Measurements from ENCODE around the gene NSUN2.
"Not testable (repeated sequence)": the region's sequence is repeated elsewhere in the genome, so short reads cannot be mapped to it uniquely, and the experiment has no call there.

The NSUN2 gene

DNA sequence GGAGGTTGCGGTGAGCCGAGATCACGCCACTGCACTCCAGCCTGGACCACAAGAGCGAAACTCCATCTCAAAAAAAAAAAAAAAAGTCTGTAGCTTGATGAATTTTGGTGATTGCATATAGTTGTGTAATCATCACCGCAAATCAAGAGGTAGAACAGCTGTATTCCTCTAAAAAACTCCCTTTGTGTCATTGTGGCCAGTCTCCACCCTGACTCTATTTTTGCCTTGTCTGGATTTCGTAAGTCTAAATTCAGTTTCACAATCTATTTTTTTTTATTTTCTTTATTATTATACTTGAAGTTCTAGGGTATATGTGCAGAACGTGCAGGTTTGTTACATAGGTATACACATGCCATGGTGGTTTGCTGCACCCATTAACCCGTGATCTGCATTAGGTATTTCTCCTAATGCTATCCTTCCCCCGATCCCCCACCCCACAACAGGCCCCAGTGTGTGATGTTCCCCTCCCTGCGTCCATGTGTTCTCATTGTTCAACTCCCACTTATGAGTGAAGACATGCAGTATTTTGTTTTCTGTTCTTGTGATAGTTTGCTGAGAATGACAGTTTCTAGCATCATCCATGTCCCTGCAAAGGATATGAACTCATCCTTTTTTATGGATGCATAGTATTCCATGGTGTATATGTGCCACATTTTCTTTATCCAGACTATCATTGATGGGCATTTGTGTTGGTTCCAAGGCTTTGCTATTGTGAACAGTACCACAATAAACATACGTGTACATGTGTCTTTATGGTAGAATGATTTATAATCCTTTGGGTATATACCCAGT is 12.9 kb upstream of the NSUN2 start:
- not testable (repeated sequence) for H3K9me3 ChIP-seq (ENCODE audit: control insufficient read depth, insufficient read depth, low read length); H3K4me1 ChIP-seq (ENCODE audit: control insufficient read depth, insufficient read depth, low read length); H3K36me3 ChIP-seq (ENCODE audit: control insufficient read depth, insufficient read depth, low read length); H3K27me3 ChIP-seq (ENCODE audit: control insufficient read depth, insufficient read depth, low read length); H3K4me3 ChIP-seq (ENCODE audit: low read length); H3K27ac ChIP-seq (ENCODE audit: low read length); DNase-seq (ENCODE audit: low read depth, low spot score)
- WGBS (ENCODE audit: insufficient coverage, insufficient read length): no CpG with 5 or more reads among the region's 11 CpGs

DNA sequence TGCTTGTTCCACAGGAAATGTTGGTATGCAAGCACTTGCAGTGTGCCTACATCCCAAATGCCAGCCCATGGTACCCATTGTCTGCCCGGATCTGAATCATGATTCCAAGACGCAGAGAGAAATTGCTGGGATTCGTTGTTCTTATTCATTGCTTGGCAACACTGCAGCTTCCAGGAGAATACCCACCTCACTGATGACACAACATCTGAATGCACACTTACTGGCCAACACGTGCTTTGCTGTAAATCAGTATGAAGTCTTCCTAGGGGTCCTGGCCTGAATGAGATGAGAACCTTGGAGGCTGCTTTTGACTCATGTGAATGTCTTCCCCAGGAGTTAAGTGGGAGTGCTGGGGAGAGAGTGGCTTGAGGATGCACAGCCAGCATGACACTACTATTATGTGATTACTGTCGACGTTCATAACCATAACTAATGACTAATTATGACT is 12.0 kb upstream of the NSUN2 start:
- no peaks in the 10 kb centered on the region for H3K9me3 ChIP-seq (ENCODE audit: control insufficient read depth, insufficient read depth, low read length)
- WGBS (ENCODE audit: insufficient coverage, insufficient read length): no CpG with 5 or more reads among the region's 6 CpGs
- no peak overlapping the region for H3K4me3 ChIP-seq (ENCODE audit: low read length)
- no peak overlapping the region for H3K27ac ChIP-seq (ENCODE audit: low read length)
- no peak for DNase-seq (ENCODE audit: low read depth, low spot score)
- no peaks in the 10 kb centered on the region for H3K27me3 ChIP-seq (ENCODE audit: control insufficient read depth, insufficient read depth, low read length)
- no peaks in the 10 kb centered on the region for H3K36me3 ChIP-seq (ENCODE audit: control insufficient read depth, insufficient read depth, low read length)
- H3K4me1 ChIP-seq (ENCODE audit: control insufficient read depth, insufficient read depth, low read length): peaks cover 5% of the 10 kb centered on the region

DNA sequence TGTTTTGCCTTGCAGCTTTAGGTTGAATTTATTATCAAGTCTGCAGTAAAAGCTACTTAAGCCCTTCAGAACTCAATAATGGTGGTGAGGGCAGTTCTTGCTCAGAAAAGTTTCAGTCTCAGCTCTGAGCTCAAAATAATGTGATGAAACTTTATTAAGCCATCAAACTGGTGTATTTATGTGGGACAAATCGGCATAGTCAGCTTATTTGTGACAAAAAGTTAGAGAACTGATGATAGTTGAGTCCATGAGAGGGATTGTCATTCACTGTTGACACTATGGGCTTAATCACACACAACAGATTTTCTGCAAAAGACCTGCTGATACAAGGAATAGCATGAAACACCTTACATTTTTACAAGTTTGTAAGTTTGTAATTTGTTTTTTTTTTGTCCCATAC is 9.8 kb upstream of the NSUN2 start:
- no peaks in the 10 kb centered on the region for H3K4me1 ChIP-seq (ENCODE audit: control insufficient read depth, insufficient read depth, low read length)
- no peak for DNase-seq (ENCODE audit: low read depth, low spot score)
- H3K4me3 ChIP-seq (ENCODE audit: low read length): no peak overlapping the region
- H3K9me3 ChIP-seq (ENCODE audit: control insufficient read depth, insufficient read depth, low read length): no peaks in the 10 kb centered on the region
- no peaks in the 10 kb centered on the region for H3K27me3 ChIP-seq (ENCODE audit: control insufficient read depth, insufficient read depth, low read length)
- WGBS (ENCODE audit: insufficient coverage, insufficient read length): no CpG with 5 or more reads among the region's 1 CpG
- no peaks in the 10 kb centered on the region for H3K36me3 ChIP-seq (ENCODE audit: control insufficient read depth, insufficient read depth, low read length)
- H3K27ac ChIP-seq (ENCODE audit: low read length): no peak overlapping the region

DNA sequence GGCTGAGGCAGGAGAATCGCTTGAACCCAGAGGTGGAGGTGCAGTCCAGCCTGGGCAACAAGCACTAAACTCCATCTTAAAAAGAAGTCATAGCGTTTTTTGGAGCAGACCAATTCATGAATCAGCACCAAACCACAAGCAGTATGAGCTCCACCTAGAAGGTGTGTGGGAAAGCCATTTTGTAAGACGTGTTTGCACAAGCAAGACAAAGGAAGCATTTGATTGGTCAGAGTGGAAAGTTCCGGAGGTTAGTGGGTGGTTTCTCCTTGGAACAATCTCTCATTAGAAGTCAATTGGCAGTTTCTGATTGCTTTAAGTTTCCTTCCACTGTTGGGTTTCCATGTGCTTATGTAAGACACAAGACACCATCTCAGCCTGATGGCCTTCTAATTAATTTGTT is 5.4 kb upstream of the NSUN2 start:
- Histone ChIP-seq H3K4me3 (ENCODE audit: low read length) (no peak overlapping the region), H3K9me3 (ENCODE audit: control insufficient read depth, insufficient read depth, low read length) (no peaks in the 10 kb centered on the region), H3K36me3 (ENCODE audit: control insufficient read depth, insufficient read depth, low read length) (no peaks in the 10 kb centered on the region; the same call in 1 of the 2 replicates), H3K27ac (ENCODE audit: low read length) (no peak overlapping the region), H3K27me3 (ENCODE audit: control insufficient read depth, insufficient read depth, low read length) (no peaks in the 10 kb centered on the region), H3K4me1 (ENCODE audit: control insufficient read depth, insufficient read depth, low read length) (no peaks in the 10 kb centered on the region; the same call in 1 of the 2 replicates)
- DNase-seq (ENCODE audit: low read depth, low spot score): no peak
- whole genome bisulfite sequencing (ENCODE audit: insufficient coverage, insufficient read length): no CpG with 5 or more reads among the region's 4 CpGs

DNA sequence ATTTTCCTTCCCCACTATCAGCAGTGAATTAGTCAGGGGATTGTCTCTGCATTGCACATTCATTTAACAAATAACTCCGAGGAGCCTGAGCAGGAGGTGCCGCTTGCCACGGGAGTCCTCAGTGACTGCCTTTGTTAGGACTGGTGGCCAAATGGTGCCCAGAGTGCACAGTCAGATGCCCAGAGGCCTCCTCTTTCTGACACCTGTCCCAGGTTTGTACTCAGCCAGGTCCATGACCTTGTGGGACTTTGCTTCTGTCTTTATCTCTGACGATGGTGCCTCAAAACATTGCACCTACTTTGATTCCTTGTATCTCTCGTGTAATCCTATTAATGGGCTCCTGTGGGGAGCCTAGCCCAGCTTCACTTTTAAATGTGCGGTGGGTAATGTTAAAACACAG is 4.7 kb upstream of the NSUN2 start:
- no peak for DNase-seq (ENCODE audit: low read depth, low spot score)
- Histone ChIP-seq H3K36me3 (ENCODE audit: control insufficient read depth, insufficient read depth, low read length) (no peaks in the 10 kb centered on the region; the same call in 1 of the 2 replicates), H3K4me3 (ENCODE audit: low read length) (no peak overlapping the region), H3K27me3 (ENCODE audit: control insufficient read depth, insufficient read depth, low read length) (no peaks in the 10 kb centered on the region), H3K27ac (ENCODE audit: low read length) (no peak overlapping the region), H3K4me1 (ENCODE audit: control insufficient read depth, insufficient read depth, low read length) (no peaks in the 10 kb centered on the region; the same call in 1 of the 2 replicates), H3K9me3 (ENCODE audit: control insufficient read depth, insufficient read depth, low read length) (no peaks in the 10 kb centered on the region)
- WGBS (ENCODE audit: insufficient coverage, insufficient read length): no CpG with 5 or more reads among the region's 6 CpGs

DNA sequence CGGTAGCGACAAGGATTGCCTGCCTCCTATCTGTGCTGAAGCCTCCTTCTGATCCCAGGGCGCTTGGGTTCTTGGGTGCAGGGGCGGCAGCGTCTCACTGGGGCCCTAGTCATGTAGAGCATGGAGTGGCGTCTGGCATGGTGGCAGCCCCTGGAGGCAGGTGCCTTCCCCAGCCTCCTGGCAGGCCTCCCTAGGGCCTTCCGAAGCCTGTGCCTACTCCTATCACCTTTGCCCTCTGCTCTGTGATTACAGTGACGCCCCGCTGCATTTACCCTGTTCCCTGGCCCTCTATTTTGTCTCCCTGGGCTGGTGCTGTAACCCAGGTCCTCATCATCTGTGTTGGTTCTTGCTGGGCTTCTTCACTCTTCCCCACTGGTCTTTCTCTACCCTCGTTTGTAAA is 4.2 kb upstream of the NSUN2 start:
- Histone ChIP-seq H3K4me1 (ENCODE audit: control insufficient read depth, insufficient read depth, low read length) (no peaks in the 10 kb centered on the region; the same call in 1 of the 2 replicates), H3K4me3 (ENCODE audit: low read length) (no peak overlapping the region), H3K36me3 (ENCODE audit: control insufficient read depth, insufficient read depth, low read length) (no peaks in the 10 kb centered on the region; the same call in 1 of the 2 replicates), H3K9me3 (ENCODE audit: control insufficient read depth, insufficient read depth, low read length) (no peaks in the 10 kb centered on the region), H3K27ac (ENCODE audit: low read length) (no peak overlapping the region), H3K27me3 (ENCODE audit: control insufficient read depth, insufficient read depth, low read length) (no peaks in the 10 kb centered on the region)
- DNase-seq (ENCODE audit: low read depth, low spot score): no peak
- WGBS (ENCODE audit: insufficient coverage, insufficient read length): no CpG with 5 or more reads among the region's 10 CpGs

DNA sequence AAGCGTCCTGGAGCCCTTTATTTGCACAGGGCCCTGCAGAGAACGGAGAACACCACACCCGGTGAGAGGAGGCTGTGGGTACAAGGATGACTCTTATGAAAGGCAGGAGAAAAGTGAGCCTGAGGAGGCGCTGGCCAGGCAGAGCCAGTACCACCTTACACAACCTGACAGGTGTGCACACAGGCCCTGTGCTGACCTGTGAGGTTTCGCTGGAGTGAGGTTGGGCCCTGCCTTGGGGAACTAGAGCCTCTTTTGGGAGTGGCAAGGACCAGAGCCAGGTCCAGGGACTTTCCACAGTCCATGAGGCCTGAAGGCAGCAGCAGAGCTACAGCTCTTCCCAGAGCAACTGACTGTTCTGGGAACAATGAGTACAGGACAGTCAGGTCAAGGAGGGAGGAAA is 3.4 kb upstream of the NSUN2 start:
- WGBS (ENCODE audit: insufficient coverage, insufficient read length): no CpG with 5 or more reads among the region's 5 CpGs
- no peaks in the 10 kb centered on the region; the same call in 1 of the 2 replicates for H3K4me1 ChIP-seq (ENCODE audit: control insufficient read depth, insufficient read depth, low read length)
- peaks cover under 1% of the 10 kb centered on the region; the same call in 1 of the 2 replicates for H3K36me3 ChIP-seq (ENCODE audit: control insufficient read depth, insufficient read depth, low read length)
- H3K27me3 ChIP-seq (ENCODE audit: control insufficient read depth, insufficient read depth, low read length): no peaks in the 10 kb centered on the region
- no peak overlapping the region for H3K27ac ChIP-seq (ENCODE audit: low read length)
- no peaks in the 10 kb centered on the region for H3K9me3 ChIP-seq (ENCODE audit: control insufficient read depth, insufficient read depth, low read length)
- DNase-seq (ENCODE audit: low read depth, low spot score): no peak
- no peak overlapping the region for H3K4me3 ChIP-seq (ENCODE audit: low read length)

DNA sequence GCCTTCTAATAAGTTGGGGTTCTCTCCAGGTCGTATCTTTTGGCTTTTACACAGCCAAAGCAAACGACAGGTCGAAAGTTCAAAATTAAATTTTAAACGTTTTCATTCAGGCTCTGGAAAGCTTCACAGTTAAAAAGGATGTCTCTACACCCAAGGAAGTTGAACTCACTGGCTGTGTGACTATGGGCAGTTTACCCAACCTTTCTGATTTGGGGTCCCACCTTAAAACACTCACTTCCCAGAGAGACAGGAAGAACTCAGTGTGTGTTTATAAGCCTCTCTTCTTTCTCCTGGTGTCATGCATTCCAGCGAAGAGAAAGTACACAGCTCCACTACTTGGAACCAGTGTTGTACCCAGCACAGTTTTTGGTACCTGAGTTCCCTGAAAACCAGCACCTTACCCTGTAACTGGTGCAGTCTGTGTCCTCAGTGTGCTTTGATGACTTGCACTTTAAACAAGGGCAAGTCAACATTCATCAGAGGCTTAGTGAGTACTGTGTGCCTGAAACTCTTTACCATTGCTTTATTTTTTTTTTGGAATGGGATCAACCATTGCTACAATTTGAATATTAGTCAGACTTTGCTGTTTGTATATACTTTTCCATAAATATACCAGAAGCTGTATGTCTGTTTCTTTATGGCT is 2.1 kb upstream of the NSUN2 start:
- DNase-seq (ENCODE audit: low read depth, low spot score): no peak
- H3K4me3 ChIP-seq (ENCODE audit: low read length): no peak overlapping the region
- H3K27ac ChIP-seq (ENCODE audit: low read length): no peak overlapping the region
- H3K9me3 ChIP-seq (ENCODE audit: control insufficient read depth, insufficient read depth, low read length): no peaks in the 10 kb centered on the region
- no peaks in the 10 kb centered on the region for H3K27me3 ChIP-seq (ENCODE audit: control insufficient read depth, insufficient read depth, low read length)
- peaks cover 3% of the 10 kb centered on the region; the same call in 1 of the 2 replicates for H3K36me3 ChIP-seq (ENCODE audit: control insufficient read depth, insufficient read depth, low read length)
- WGBS (ENCODE audit: insufficient coverage, insufficient read length): no CpG with 5 or more reads among the region's 5 CpGs
- H3K4me1 ChIP-seq (ENCODE audit: control insufficient read depth, insufficient read depth, low read length): no peaks in the 10 kb centered on the region; the same call in 1 of the 2 replicates

DNA sequence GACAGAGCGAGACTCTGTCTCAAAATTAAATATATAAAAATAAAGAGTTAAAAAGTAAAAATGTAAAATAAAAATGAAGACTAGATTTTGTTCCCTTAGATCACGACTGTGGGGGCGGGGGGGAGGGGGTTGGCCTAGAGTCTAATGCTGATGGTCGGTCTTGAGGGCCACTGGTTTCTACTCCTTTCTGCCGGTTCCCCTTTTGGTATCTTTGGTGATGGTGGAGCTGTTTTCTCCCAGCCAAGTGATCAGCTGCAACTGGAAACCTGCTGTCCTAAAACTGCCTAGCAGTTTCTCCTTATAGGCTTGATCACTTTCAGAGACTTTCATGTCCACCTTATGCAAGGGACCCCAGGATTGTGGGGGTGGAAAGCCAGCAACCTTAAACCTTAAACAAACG is 1.5 kb upstream of the NSUN2 start:
- H3K27ac ChIP-seq (ENCODE audit: low read length): no peak overlapping the region
- WGBS (ENCODE audit: insufficient coverage, insufficient read length): no CpG with 5 or more reads among the region's 6 CpGs
- DNase-seq (ENCODE audit: low read depth, low spot score): no peak
- no peaks in the 10 kb centered on the region; the same call in 1 of the 2 replicates for H3K4me1 ChIP-seq (ENCODE audit: control insufficient read depth, insufficient read depth, low read length)
- H3K36me3 ChIP-seq (ENCODE audit: control insufficient read depth, insufficient read depth, low read length): peaks cover 5% of the 10 kb centered on the region; the same call in 1 of the 2 replicates
- no peaks in the 10 kb centered on the region for H3K27me3 ChIP-seq (ENCODE audit: control insufficient read depth, insufficient read depth, low read length)
- H3K9me3 ChIP-seq (ENCODE audit: control insufficient read depth, insufficient read depth, low read length): no peaks in the 10 kb centered on the region
- H3K4me3 ChIP-seq (ENCODE audit: low read length): peak overlapping the region; percentile 57; the same call in 1 of the 2 replicates

DNA sequence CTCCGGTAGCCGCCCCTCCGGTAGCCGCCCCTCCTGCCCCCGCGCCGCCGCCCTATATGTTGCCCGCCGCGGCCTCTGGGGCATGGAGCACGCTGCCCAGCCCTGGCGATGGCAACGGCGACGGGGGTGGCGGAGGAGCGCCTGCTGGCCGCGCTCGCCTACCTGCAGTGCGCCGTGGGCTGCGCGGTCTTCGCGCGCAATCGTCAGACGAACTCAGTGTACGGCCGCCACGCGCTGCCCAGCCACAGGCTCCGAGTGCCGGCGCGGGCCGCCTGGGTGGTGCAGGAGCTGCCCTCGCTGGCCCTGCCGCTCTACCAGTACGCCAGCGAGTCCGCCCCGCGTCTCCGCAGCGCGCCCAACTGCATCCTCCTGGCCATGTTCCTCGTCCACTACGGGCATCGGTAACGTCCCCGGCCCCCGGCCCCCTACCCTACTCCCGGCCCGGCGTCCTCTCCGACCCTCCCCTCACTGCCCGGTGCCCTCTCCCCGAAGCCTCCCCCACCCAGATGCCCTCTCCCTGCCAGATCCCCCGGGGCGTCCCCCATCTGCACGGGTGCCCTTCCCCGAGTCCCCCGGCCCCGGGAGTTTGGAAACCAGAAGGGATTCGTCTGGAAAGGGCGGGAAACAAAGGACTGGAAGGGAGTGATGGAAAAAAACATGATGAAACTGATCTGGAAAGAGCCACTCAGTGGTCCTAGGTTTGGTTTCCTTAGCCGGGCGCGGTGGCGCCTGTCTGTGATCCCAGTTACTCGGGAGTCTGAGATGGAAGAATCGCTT is 813 bp upstream of the NSUN2 start:
- no CpG with 5 or more reads among the region's 75 CpGs for WGBS (ENCODE audit: insufficient coverage, insufficient read length)
- DNase-seq (ENCODE audit: low read depth, low spot score): no peak
- H3K9me3 ChIP-seq (ENCODE audit: control insufficient read depth, insufficient read depth, low read length): no peaks in the 10 kb centered on the region

More for the DNA sequence above, 813 bp upstream of the NSUN2 start:
- Histone ChIP-seq H3K27me3 (ENCODE audit: control insufficient read depth, insufficient read depth, low read length) (no peaks in the 10 kb centered on the region), H3K4me1 (ENCODE audit: control insufficient read depth, insufficient read depth, low read length) (no peaks in the 10 kb centered on the region; the same call in 1 of the 2 replicates), H3K27ac (ENCODE audit: low read length) (no peak overlapping the region), H3K4me3 (ENCODE audit: low read length) (peak overlapping the region; percentile 57), H3K36me3 (ENCODE audit: control insufficient read depth, insufficient read depth, low read length) (peaks cover 7% of the 10 kb centered on the region; the same call in 1 of the 2 replicates)

Measured in iPS DF 6.9 (cell line).